Measurements from ENCODE around the gene CAMKK2.
"Not testable (repeated sequence)": the region's sequence is repeated elsewhere in the genome, so short reads cannot be mapped to it uniquely, and the experiment has no call there.

Gene CAMKK2

DNA sequence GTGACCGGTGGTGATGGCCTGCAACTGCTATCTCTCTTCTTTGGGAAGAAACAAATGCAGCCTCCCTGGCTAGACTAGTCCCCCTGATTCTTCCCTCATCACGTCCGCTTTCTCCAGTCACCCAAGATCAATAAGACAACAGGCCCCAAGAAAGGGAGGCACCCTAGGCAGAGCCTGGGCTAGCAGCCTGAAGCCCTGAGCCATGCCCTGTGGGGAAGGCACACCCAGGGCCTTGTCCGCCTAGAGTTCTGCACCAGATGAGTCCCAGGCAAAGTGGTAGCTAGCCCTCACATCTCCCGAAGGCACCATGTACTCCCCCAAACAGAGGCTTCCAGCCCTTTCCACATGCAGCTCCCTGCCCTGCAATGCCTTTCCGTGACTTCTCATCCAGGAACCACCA lies 35.1 kb downstream of the CAMKK2 start:
- Histone ChIP-seq H3K27me3 (replicated peaks; ENCODE audit: control insufficient read depth, insufficient read depth, low read length) (no peaks in the 10 kb centered on the region), H3K36me3 (ENCODE audit: control insufficient read depth, insufficient read depth, low read length) (peaks cover 20% of the 10 kb centered on the region), H3K4me3 (replicated peaks; ENCODE audit: low read depth, low read length) (no peak overlapping the region)
- DNase-seq (ENCODE audit: extremely low read depth, insufficient read length), result no peak
- TF ChIP-seq CTCF (IDR thresholded peaks at IDR 0.05; ENCODE audit: insufficient read depth, low read length, poor library complexity, severe bottlenecking), result no peak

DNA sequence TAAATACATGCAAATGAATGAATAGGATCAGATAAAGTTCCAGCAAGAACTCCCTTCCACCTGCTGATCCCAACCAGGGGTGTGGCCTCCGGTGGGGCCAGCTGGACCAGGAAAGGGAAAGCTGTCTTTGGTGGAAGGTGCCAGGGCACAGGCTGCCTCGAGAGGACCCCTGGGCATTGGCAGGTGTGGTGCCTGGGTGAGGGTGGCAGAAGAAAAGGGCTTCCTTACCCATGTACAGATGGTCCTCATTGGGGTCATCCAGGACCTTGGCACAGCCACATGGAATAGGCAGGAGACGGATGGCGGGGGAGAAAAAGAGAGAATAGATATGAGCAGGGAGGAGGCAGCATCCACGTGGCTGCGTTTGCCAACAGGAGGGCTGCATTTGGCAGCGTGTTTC lies 36.4 kb downstream of the CAMKK2 start:
- no peak overlapping the region for H3K4me3 ChIP-seq (replicated peaks; ENCODE audit: low read depth, low read length)
- DNase-seq (ENCODE audit: extremely low read depth, insufficient read length), result no peak
- peaks cover 22% of the 10 kb centered on the region for H3K36me3 ChIP-seq (ENCODE audit: control insufficient read depth, insufficient read depth, low read length)
- no peaks in the 10 kb centered on the region for H3K27me3 ChIP-seq (replicated peaks; ENCODE audit: control insufficient read depth, insufficient read depth, low read length)
- TF ChIP-seq CTCF (IDR thresholded peaks at IDR 0.05; ENCODE audit: insufficient read depth, low read length, poor library complexity, severe bottlenecking), result no peak

DNA sequence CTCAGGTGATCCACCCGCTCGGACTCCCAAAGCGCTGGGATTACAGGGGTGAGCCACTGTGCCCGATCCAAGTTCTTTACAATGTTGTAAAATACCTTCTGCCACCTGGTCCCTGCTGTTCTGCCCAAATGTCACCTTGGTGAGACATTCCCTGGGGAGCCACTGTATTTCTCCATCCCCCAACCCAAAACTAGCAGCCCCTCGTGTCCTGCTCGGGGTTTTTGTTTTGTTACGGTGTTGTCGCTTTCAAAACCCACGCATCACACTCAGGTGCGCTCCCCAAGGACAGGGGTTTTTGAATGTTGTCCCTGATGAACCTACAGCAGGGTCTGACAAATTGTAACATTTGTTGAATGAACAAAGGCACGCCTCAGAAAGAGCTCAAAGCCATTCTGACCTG lies 37.4 kb downstream of the CAMKK2 start:
- Histone ChIP-seq H3K4me3 (replicated peaks; ENCODE audit: low read depth, low read length) (no peak overlapping the region), H3K27me3 (replicated peaks; ENCODE audit: control insufficient read depth, insufficient read depth, low read length) (no peaks in the 10 kb centered on the region), H3K36me3 (ENCODE audit: control insufficient read depth, insufficient read depth, low read length) (peaks cover 21% of the 10 kb centered on the region)
- DNase-seq (ENCODE audit: extremely low read depth, insufficient read length), result no peak
- TF ChIP-seq CTCF (IDR thresholded peaks at IDR 0.05; ENCODE audit: insufficient read depth, low read length, poor library complexity, severe bottlenecking), result no peak

DNA sequence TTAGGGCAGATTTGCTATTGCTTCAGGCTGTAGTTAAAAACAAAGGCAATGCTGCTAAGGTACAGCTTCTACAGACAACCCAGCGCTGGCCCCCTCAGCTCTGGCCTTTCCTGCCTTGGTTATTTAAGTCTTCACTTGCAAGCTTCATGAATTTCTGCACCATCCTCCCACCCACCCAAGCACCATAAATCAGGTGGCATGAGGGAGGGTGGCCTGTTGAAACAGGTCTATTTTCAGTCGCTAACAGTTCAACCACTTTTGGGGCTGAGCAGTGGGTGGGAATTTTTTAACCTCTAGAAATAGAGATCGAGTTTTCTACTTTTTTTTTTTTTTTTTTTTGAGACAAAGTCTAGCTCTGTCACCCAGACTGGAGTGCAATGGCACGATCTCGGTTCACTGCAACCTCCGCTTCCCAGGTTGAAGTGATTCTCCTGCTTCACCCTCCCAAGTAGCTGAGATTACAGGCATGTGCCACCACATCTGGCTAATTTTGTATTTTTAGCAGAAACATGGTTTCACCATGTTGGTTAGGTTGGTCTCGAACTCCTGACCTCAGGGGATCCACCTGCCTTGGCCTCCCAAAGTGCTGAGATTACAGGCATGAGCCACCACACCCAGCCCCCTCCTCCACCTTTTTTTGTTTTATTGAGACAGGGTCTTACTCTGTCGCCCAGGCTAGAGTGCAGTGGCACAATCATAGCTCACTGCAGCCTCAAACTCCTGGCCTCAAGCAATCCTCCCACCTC lies 38.6 kb downstream of the CAMKK2 start:
- not testable (repeated sequence) for H3K27me3 ChIP-seq (replicated peaks; ENCODE audit: control insufficient read depth, insufficient read depth, low read length); DNase-seq (ENCODE audit: extremely low read depth, insufficient read length); H3K4me3 ChIP-seq (replicated peaks; ENCODE audit: low read depth, low read length)
- peaks cover 21% of the 10 kb centered on the region for H3K36me3 ChIP-seq (ENCODE audit: control insufficient read depth, insufficient read depth, low read length)

DNA sequence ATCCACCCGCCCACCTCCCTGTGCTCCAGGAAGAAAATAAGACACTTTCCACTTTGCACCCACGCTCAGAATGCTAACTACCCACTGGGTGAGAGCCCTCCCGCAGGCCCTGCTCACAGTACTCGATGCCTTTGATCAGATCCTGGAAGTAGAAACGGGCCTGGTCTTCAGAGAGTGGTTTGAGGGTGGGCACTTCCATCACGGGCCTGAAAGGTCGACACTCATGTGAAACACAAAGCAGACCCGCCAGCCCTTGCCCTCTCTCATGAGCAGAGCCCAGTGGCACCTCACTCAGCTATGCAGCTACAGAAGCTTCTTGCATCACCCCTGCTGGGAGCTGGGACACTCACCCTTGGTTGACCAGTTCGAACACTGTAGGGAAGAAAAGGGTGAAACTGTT lies 41.1 kb downstream of the CAMKK2 start:
- DNase-seq (ENCODE audit: extremely low read depth, insufficient read length), result no peak
- Histone ChIP-seq H3K27me3 (replicated peaks; ENCODE audit: control insufficient read depth, insufficient read depth, low read length) (no peaks in the 10 kb centered on the region), H3K36me3 (ENCODE audit: control insufficient read depth, insufficient read depth, low read length) (peaks cover 21% of the 10 kb centered on the region), H3K4me3 (replicated peaks; ENCODE audit: low read depth, low read length) (no peak overlapping the region)
- no peak for TF ChIP-seq CTCF (IDR thresholded peaks at IDR 0.05; ENCODE audit: insufficient read depth, low read length, poor library complexity, severe bottlenecking)

DNA sequence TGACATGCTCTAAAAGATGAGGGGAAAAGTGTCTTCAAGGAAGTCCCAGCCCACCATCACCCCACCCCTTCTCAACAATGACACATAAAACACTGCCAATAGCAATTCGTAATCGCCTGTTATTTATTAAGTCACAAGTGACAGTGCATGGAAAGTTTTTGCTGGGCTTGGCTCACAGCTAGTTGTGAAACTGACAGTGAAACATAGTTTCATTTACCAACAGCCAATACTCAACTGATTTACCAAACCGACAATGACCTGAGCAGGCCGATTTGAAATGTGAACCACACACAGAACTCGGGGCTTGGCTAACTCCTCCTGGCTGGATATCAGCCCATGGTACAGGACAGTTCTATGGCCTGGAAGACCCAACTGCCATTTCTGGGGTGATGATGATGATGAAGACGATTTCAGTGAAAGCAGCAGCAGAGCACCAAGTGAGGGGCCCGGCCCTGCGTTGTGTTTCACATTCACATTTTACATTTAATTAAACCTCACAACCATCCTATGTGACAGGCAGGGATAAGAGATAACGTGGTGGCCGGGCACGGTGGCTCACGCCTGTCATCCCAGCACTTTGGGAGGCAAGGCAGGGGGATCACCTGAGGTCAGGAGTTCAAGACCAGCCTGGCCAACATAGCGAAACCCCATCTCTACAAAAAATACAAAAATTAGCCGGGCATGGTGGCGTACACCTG lies 42.7 kb downstream of the CAMKK2 start:
- peaks cover 21% of the 10 kb centered on the region for H3K36me3 ChIP-seq (ENCODE audit: control insufficient read depth, insufficient read depth, low read length)

More for the DNA sequence above, 42.7 kb downstream of the CAMKK2 start:
- no peak for DNase-seq (ENCODE audit: extremely low read depth, insufficient read length)
- Histone ChIP-seq H3K4me3 (replicated peaks; ENCODE audit: low read depth, low read length) (no peak overlapping the region), H3K27me3 (replicated peaks; ENCODE audit: control insufficient read depth, insufficient read depth, low read length) (no peaks in the 10 kb centered on the region)
- no peak for TF ChIP-seq CTCF (IDR thresholded peaks at IDR 0.05; ENCODE audit: insufficient read depth, low read length, poor library complexity, severe bottlenecking)
